Vagina (tissue), 2 donors: ENCODE results near the gene TRMT44. TPM values are rescaled to one million over a fixed set of nuclear protein-coding genes. Genes with fewer than 3 reads are reported as not detected.

Experiments used
- DNase-seq, 2 donors: peaks; one replicate each; pipeline ENCODE4 v3.0.0-alpha.2; 2017; ENCODE audit errors: extremely low spot score in 2 of 2
- H3K27ac ChIP-seq: fragments of 200-600 bp; sonication (generic); one replicate; pipeline ENCODE4 v1.5.1; 2019
- H3K27me3 ChIP-seq: fragments of 200-600 bp; sonication (generic); one replicate; pipeline ENCODE4 v1.5.1; 2019
- H3K36me3 ChIP-seq, 2 donors: fragments of 200-600 bp; sonication (generic); one replicate each; pipeline ENCODE4 v1.5.1; 2017 to 2019
- H3K4me1 ChIP-seq: fragments of 200-600 bp; sonication (generic); one replicate; pipeline ENCODE4 v1.5.1; 2019
- H3K4me3 ChIP-seq, 2 donors: fragments of 200-600 bp; sonication (generic); 1 replicate in 1 of 2; 2 replicates in 1 of 2; pipeline ENCODE4 v1.5.1; 2016 to 2019
- H3K9me3 ChIP-seq: fragments of 200-600 bp; sonication (generic); one replicate; pipeline ENCODE4 v1.5.1; 2019
- CTCF ChIP-seq, 3 experiments: fragments of 450-650 bp in 2 of 3; fragments of 200-600 bp in 1 of 3; sonication (generic) in 1 of 3; IDR thresholded peaks; one replicate each; pipeline ENCODE4 v1.5.1; 2017 to 2019; ENCODE audit warnings: antibody characterized with exemption in 3 of 3, mild to moderate bottlenecking in 2 of 3, moderate library complexity in 2 of 3
- POLR2A ChIP-seq, 2 donors: fragments of 450-650 bp; IDR thresholded peaks; one replicate each; pipeline ENCODE4 v1.6.1; 2017; ENCODE audit warnings: antibody characterized with exemption in 2 of 2, mild to moderate bottlenecking in 2 of 2, moderate library complexity in 2 of 2
- POLR2AphosphoS5 ChIP-seq, 2 donors: sonication (generic); formaldehyde crosslinking; IDR thresholded peaks; one replicate each; pipeline ENCODE4 v1.9.0; 2017; ENCODE audit warnings: antibody characterized with exemption in 2 of 2, mild to moderate bottlenecking in 2 of 2, low read depth in 1 of 2; ENCODE audit not compliant: insufficient read depth in 1 of 2
- intact Hi-C: fragments of 100-400 bp; cut with DNase I; formaldehyde crosslinking; loops from one replicate; pipeline ENCODE4 v1.15.1; 2023
- total RNA-seq: library from RNA; depleted of rRNA; stranded (reverse); fragments of >200 nt; gene quantifications from one replicate; pipeline ENCODE4 v1.2.3, GENCODE V29; 2016

TRMT44 gene
- total RNA-seq, 1 donor from 2014 or later: 19.2 TPM

- no peaks in the 10 kb centered on the region for H3K9me3 ChIP-seq
- no peaks in the 10 kb centered on the region for H3K27me3 ChIP-seq
- TF ChIP-seq POLR2A (IDR thresholded peaks at IDR 0.05) (no peak), CTCF (IDR thresholded peaks at IDR 0.05) (no peak), POLR2AphosphoS5 (IDR thresholded peaks at IDR 0.05; ENCODE audit: insufficient read depth in 1 of 2, low read depth in 1 of 2) (peak; percentile 8 to 50)
- H3K4me3 ChIP-seq: no peak overlapping the region
- H3K36me3 ChIP-seq: peaks cover 0 to 16% of the 10 kb centered on the region in 2 donors
- intact Hi-C loops: no loop called here
- no peak for DNase-seq
- peaks cover 31% of the 10 kb centered on the region for H3K4me1 ChIP-seq
- H3K27ac ChIP-seq: peak overlapping the region; percentile 84
Measured at GRCh38 chr4:8393593-8394038, 47.0 kb upstream of the TRMT44 start.

- DNase-seq: no peak
- H3K36me3 ChIP-seq: peaks cover 0 to 17% of the 10 kb centered on the region in 2 donors
- TF ChIP-seq CTCF (IDR thresholded peaks at IDR 0.05) (no peak), POLR2AphosphoS5 (IDR thresholded peaks at IDR 0.05; ENCODE audit: insufficient read depth in 1 of 2, low read depth in 1 of 2) (peak in 1 of 2 donors; percentile 40), POLR2A (IDR thresholded peaks at IDR 0.05) (no peak)
- no peak overlapping the region for H3K4me3 ChIP-seq
- intact Hi-C loops: no loop called here
- H3K27me3 ChIP-seq: no peaks in the 10 kb centered on the region
- H3K9me3 ChIP-seq: no peaks in the 10 kb centered on the region
- peaks cover 31% of the 10 kb centered on the region for H3K4me1 ChIP-seq
- peak overlapping the region; percentile 84 for H3K27ac ChIP-seq
Measured at GRCh38 chr4:8394061-8394519, 46.5 kb upstream of the TRMT44 start.

DNA sequence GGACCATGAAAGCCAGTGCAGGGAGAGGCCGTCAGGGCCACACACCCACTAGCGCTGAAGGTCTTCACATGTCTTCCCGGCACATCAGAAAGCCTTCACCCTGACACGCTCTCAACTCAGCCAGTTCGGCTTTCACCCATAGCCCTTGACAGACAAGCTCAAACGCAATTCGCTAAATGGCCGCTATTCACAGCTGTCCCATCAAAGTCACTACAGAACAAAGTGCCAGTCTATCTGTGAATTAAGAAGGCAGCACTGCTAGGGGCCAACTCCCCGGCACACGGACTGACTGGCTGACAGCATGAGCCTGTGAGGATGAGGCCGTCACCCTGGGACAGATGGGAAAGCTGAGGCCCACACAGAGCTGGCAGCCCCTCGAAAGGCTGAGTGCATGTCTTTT lies 45.8 kb upstream of the TRMT44 start:
- H3K4me3 ChIP-seq: no peak overlapping the region
- no peak for DNase-seq
- intact Hi-C loops: no loop called here
- peaks cover 31% of the 10 kb centered on the region for H3K4me1 ChIP-seq
- TF ChIP-seq POLR2AphosphoS5 (IDR thresholded peaks at IDR 0.05; ENCODE audit: insufficient read depth in 1 of 2, low read depth in 1 of 2) (no peak), POLR2A (IDR thresholded peaks at IDR 0.05) (no peak), CTCF (IDR thresholded peaks at IDR 0.05) (no peak)
- no peaks in the 10 kb centered on the region for H3K27me3 ChIP-seq
- H3K27ac ChIP-seq: peak overlapping the region; percentile 84
- peaks cover 0 to 17% of the 10 kb centered on the region in 2 donors for H3K36me3 ChIP-seq
- no peaks in the 10 kb centered on the region for H3K9me3 ChIP-seq

DNA sequence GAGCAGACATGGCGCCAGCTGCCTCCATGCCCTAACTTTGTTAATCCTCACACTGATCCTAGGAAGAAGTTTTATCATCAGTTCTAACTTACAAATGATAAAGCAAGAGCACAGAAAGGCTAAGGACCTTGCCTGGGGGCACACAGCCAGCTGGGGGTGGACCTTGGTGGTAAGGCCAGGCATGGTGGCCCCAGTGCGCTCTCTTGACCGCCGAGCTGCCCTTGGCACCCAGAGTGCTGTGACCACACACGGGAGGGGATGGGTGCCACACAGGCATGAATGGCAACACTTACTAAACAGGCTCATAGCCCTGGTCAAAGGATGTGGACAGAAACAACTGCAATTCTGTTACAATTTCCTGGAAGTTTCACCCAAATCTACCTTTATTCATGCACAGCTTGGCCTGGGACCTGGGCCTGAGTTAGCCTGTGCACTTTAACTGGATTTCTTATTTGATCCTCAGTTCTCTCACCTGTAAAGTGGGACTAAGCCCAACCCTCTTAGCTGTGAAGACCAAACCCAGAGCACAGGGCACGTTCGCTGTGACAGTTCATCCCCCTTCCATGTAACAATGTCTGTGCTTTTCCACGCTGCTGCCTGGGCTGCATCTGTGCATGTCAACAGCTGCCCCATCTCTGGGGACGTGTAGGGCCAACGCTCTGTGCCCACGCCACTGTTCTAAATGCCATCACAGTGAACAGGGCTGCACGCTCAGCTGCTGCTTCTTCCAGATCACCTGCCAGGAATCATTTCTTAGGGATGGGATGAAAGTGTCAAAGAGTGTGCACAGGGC lies 44.9 kb upstream of the TRMT44 start:
- no peaks in the 10 kb centered on the region for H3K9me3 ChIP-seq
- peaks cover 31% of the 10 kb centered on the region for H3K4me1 ChIP-seq
- no peaks in the 10 kb centered on the region for H3K27me3 ChIP-seq
- intact Hi-C loops: no loop called here
- peaks cover 0 to 17% of the 10 kb centered on the region in 2 donors for H3K36me3 ChIP-seq
- H3K4me3 ChIP-seq: no peak overlapping the region
- TF ChIP-seq POLR2A (IDR thresholded peaks at IDR 0.05) (no peak), CTCF (IDR thresholded peaks at IDR 0.05) (no peak), POLR2AphosphoS5 (IDR thresholded peaks at IDR 0.05; ENCODE audit: insufficient read depth in 1 of 2, low read depth in 1 of 2) (no peak)
- no peak for DNase-seq
- H3K27ac ChIP-seq: peak overlapping the region; percentile 84
